Muscle of arm (tissue), 12 donors: ENCODE data around the gene CDKN2D. TPM values are rescaled to one million over a fixed set of nuclear protein-coding genes. Genes with fewer than 3 reads are reported as not detected.

Experiments
- DNase-seq: peaks from one replicate; pipeline ENCODE4 v3.0.0-alpha.2; 2013
- polyA plus RNA-seq, 12 donors: library from polyadenylated mRNA; unstranded; fragments of 120-200 nt; gene quantifications; one replicate each; pipeline ENCODE4 v1.2.1, GENCODE V29; 2013; ENCODE audit not compliant: insufficient read length in 12 of 12

The CDKN2D gene
- polyA plus RNA-seq, 12 donors: 11.8 to 36.1 (median 14.3) TPM; not detected in 1

DNA sequence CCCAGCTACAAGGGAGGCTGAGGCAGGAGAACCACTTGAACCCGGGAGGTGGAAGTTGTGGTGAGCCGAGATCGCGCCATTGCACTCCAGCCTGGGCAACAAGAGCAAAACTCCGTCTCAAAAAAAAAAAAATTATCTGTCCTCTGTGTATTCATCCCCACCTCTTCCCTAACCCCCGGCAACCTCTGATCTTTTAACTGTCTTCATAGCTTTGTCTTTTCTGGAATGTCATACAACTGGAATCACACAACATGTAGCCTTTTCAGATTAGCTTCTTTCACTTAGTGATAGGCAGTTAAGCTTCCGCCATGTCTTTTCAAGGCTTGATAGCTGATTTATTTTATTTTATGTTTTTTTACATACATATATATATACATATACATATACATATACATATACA lies 43.1 kb downstream of the CDKN2D start:
- no peak for DNase-seq

DNA sequence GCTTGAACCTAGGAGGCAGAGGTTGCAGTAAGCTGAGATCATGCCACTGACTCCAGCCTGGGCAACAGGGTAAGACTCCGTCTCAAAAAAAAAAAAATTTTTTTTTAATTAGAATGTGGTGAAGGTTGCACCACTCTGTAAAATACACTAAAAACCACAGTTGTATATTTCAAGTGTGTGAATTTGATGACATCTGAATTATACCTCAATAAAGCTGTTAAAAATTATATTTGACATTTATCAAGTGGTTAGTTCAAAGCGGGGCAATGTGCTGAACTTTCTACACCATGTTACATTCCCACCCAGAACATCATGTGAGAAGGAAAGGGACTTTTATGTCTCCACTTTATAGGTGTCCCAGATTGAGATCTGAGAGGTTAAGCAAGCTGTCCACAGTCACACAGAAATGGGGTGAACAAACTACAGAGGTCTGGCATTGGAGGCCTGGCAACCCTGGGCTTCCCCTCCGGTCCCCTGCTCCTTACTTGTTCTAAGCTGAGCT lies 45.6 kb downstream of the CDKN2D start:
- no peak for DNase-seq

DNA sequence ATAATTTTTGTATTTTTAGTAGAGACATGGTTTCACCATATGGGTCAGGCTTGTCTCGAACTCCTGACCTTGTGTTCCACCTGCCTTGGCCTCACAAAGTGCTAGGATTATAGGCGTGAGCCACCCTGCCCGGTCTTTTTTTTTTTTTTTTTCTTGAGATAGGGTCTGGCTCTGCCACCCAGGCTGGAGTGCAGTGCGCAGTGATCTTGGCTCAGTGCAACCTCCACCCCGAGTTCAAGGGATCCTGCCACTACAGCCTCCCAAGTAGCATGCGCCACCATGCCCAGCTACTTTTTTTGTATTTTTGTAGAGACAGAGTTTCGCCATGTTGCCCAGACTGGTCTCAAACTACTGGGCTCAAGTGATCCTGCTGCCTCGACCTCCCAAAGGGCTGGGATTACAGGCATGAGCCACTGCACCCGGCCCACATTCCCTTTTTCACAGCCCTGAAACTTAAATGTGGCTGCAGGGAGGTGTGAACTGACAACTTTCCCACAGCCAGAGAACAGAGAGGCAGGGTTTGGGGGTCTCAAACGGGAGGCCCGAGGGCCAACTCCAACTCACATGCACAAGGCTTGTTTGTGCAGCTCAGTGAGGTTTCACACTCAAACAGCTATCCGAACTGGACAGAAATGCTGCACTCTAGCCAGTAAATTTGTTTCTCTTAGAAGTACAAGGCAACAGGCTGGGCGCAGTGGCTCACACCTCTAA lies 47.2 kb downstream of the CDKN2D start:
- DNase-seq: no peak

DNA sequence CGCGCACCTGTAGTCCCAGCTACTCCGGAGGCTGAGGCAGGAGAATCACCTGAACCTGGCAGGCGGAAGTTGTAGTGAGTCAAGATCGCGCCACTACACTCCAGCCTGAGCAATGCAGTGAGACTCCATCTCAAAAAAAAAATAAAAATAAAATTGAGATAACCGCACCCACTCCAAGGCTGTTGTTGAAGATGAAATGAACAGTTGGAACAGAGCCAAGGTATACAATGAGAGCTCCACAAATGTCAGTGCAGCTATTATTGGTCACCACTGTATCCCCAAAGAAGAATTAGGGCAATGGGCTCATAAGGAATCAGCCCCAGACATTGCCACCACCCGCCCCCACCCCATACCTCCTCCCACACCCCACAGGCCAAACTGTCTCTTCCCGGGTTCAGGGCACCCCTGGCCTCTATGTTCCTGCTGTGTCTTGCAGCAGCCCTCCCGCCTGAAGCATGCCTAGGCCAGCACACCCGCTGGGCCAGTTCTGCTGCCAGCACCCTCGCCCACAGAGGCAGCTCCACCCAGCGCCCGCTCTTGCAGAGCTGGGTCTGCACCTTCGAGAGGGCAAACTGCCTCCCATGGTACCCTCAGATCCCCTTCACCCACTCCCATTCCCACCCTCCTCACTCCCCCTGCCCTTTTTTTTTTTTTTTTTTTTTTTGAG lies 48.0 kb downstream of the CDKN2D start:
- no peak for DNase-seq

DNA sequence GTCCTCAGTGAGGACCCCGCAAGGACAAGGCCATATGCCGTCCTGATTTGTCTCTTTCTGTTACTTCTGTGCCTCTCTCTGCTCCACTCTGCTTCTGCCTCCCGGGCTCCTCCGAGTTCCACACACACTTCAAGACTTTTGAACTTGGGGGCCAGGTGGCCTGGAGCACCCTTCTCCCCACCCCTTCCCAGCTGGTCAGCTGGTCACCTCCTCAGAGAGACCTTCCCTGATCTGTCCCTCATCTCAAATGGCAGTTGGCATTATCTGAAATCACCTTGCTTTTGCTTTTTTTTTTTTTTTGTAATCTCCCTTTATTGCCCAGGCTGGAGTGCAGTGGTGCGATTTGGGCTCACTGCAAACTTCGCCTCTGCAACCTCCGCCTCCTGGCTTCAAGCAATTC lies 49.4 kb downstream of the CDKN2D start:
- no peak for DNase-seq

DNA sequence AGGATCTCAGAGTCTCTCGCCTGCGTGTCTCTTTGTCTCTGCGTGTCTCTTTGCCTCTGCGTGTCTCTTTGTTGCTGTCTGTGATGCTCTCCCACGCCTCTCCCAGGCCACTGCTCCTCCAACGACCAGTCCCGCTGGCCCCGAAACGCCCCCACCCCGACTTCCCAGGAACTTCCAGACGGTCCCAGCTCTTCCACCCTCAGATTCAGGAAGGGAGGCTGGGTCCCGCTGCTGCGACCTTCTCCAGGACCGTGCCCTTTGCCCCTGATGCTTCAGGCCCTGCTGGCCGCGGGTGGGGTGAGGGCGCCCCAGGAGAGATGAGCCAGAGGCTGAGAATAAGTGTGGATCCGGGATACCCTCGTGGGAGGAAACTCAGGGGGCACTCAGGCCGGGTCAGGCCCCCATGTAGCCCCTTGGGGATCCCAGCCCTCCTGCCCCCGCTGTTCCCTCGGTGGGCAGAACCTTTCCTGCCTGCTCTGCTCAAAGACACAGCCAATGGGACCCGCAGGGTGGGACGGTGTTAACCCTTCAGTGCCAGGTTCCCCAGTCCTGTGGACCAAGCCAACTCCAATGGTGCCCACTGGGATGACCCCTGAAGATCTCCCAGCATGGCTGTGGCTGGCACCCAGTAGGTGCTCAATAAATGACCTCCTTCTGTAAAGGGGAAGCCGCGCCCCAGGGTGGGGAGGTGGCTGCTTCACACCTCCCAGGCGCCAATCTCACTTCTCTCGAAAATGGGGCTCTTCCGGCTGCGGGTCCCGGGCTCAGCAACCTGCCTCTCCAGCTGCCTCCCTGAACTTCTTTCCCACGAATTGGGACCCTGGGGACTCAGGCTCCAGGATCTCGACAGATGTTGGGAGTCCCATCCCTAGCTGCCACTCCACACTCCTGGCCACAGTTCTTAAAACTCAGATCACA lies 50.1 kb downstream of the CDKN2D start:
- no peak for DNase-seq

DNA sequence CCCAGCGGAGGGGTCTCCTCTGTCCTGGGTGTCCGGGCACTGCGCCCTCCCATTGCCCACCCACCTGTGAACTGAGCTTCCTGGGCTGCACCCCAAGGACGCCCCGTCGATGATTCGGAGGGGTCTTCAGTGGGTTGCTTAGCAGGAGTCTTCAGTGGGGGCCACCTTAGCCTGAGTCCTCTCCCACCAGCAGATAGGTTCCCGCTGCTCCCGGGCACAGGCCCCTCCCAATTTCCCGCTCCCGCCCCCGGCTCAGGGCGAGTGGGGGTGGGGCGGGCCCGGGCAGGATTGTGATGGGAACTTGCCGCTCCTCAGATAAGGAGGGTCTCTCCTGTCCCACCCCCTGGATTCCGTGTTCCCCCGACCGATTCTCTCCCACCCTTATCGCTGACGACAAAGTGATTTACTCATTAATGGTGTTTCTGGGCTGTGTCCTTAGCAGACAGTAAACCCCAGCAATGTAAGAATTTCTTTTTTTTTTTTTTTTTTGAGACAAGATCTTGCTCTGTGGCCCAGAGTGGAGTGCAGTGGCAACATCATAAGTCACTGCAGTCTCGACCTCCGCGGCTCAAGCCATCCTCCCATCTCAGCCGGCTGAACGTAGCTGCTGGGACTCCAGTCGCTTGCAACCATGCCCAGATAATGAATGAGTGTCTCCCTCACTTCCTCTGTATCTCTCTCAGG lies 50.9 kb downstream of the CDKN2D start:
- no peak for DNase-seq

DNA sequence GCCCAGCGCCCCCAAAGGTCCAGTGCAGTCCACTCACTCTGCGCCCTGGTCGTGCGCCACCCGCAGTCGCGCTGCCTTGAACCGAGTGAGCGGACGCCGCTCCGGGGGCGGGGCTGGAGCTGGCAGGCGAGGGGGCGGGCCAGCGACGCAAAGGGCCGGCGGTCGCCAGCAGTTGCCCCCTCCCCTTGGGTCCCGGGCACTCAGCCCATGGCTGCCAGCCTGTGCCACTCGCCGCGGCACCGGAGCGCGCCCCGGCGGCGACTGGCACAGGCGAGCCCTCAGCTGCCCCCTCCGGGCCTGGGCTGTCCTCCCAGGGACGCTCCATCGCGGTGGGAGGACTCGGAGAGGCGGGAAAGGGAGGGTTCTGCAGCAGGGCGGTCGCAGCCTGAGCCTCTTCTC lies 51.4 kb downstream of the CDKN2D start, which contains the start of gene S1PR5:
S1PR5 (minus strand) TSS at position 87 of the 399 bp plus-strand sequence. CDS start 2,436 bp downstream, outside the sequence.
- DNase-seq: no peak

DNA sequence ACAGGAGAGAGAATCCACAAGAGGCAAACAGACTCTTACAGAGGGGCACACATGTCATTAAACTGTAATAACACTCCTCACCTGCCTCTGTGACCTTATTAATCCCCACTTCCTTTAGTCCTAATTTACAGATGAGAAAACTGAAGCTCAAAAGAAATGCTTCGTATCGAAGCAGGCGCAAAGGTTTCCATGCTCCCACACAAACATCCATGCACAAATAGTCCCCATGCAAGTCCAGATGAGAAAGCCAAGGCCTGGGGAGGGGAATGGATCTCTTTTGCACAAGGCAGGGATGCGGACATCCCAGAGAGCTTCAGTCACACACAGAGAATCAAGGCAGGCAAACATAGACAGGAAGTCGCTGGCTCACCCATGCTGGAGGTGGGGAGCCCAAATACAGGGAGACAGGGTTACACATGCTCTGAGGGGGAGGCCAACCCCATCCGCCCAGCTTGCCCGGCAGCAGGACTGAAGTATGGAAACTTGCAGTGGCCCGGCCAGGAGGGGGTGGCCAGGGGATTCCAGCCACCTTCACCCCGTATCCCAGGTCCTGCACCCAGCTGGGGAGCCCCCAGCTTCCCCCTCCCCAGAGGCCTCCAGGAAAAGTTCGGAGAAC lies 52.0 kb downstream of the CDKN2D start:
- DNase-seq: no peak

Other genes with a start within 250 kb of the CDKN2D start
- gene RAVER1, start 235.4 kb downstream of the CDKN2D start, polyA plus RNA-seq: 10 to 100 TPM in 9 of 12 donors, 1 to 10 TPM in 2, not detected in 1; 9.3 to 27.7 (median 12.1) TPM
- 10 to 100 TPM in 1 of 12 donors, 1 to 10 TPM in 9, not detected in 2; 4.6 to 10.4 (median 5.3) TPM for gene ICAM3, start 229.4 kb downstream of the CDKN2D start, polyA plus RNA-seq
- gene TYK2, start 188.4 kb downstream of the CDKN2D start, polyA plus RNA-seq: 100 to 1,000 TPM in 1 of 12 donors, 10 to 100 TPM in 10, not detected in 1; 52.4 to 126 (median 61.0) TPM
- gene CDC37, start 165.4 kb downstream of the CDKN2D start, polyA plus RNA-seq: 100 to 1,000 TPM in 11 of 12 donors, not detected in 1; 109 to 202 (median 123) TPM
- 1 to 10 TPM in 11 of 12 donors, not detected in 1; 2.4 to 5.2 (median 3.2) TPM for gene PDE4A, start 148.4 kb downstream of the CDKN2D start, polyA plus RNA-seq
- 10 to 100 TPM in 11 of 12 donors, not detected in 1; 30.3 to 85.6 (median 66.2) TPM for gene KEAP1, start 65.6 kb downstream of the CDKN2D start, polyA plus RNA-seq
- gene S1PR5, start 51.5 kb downstream of the CDKN2D start, polyA plus RNA-seq: 1 to 10 TPM in 9 of 12 donors, under 1 TPM in 1, not detected in 2; 0.86 to 2.4 (median 1.6) TPM
- 10 to 100 TPM in 11 of 12 donors, not detected in 1; 16.8 to 57.9 (median 19.9) TPM for gene ATG4D, start 25.1 kb downstream of the CDKN2D start, polyA plus RNA-seq
- gene KRI1, start 3.0 kb downstream of the CDKN2D start, polyA plus RNA-seq: 10 to 100 TPM in 11 of 12 donors, not detected in 1; 15.9 to 47.3 (median 22.8) TPM
- 1 to 10 TPM in 4 of 12 donors, under 1 TPM in 3, not detected in 5; 0.31 to 6.6 (median 1.2) TPM for gene AP1M2, start 18.3 kb upstream of the CDKN2D start, polyA plus RNA-seq
- 100 to 1,000 TPM; 112 to 710 (median 142) TPM for gene SLC44A2, start 56.6 kb upstream of the CDKN2D start, polyA plus RNA-seq
- 100 to 1,000 TPM; 134 to 868 (median 154) TPM for gene ILF3, start 85.4 kb upstream of the CDKN2D start, polyA plus RNA-seq
- gene QTRT1, start 132.5 kb upstream of the CDKN2D start, polyA plus RNA-seq: 10 to 100 TPM in 11 of 12 donors, not detected in 1; 21.5 to 45.6 (median 28.5) TPM
- 100 to 1,000 TPM in 1 of 12 donors, 10 to 100 TPM in 10, not detected in 1; 52.4 to 101 (median 74.4) TPM for gene DNM2, start 149.1 kb upstream of the CDKN2D start, polyA plus RNA-seq